RWPE2 (cell line): ENCODE results near the gene ST6GAL2.

ENCODE experiments used
- ATAC-seq: fragments of 200-7000 bp; cut with Tn5 transposase; 3 replicates; pipeline ENCODE4 v1.9.1; 2021; ENCODE audit warnings: low read depth
- DNase-seq: peaks from one replicate; pipeline ENCODE4 v3.0.0-alpha.2; 2020; ENCODE audit warnings: low spot score
- H3K27ac ChIP-seq: fragments of 450-650 bp; 2 replicates; pipeline ENCODE4 v1.5.1; 2017; ENCODE audit warnings: mild to moderate bottlenecking; ENCODE audit not compliant: poor library complexity, severe bottlenecking
- H3K27me3 ChIP-seq: fragments of 250-450 bp; sonication (Bioruptor Pico); 2 replicates; pipeline ENCODE4 v1.5.1; 2021; ENCODE audit warnings: mild to moderate bottlenecking, moderate library complexity; ENCODE audit not compliant: insufficient read depth, poor library complexity, severe bottlenecking
- H3K36me3 ChIP-seq: fragments of 250-450 bp; sonication (Bioruptor Pico); 2 replicates; pipeline ENCODE4 v1.5.1; 2020; ENCODE audit warnings: low read depth, mild to moderate bottlenecking, moderate library complexity
- H3K4me1 ChIP-seq: fragments of 250-450 bp; sonication (Bioruptor Pico); 2 replicates; pipeline ENCODE4 v1.5.1; 2021; ENCODE audit warnings: mild to moderate bottlenecking, moderate library complexity; ENCODE audit not compliant: insufficient read depth, poor library complexity, severe bottlenecking
- H3K4me3 ChIP-seq: fragments of 250-450 bp; sonication (Bioruptor Pico); 2 replicates; pipeline ENCODE4 v1.5.1; 2021; ENCODE audit warnings: mild to moderate bottlenecking, moderate library complexity; ENCODE audit not compliant: severe bottlenecking
- H3K9me3 ChIP-seq: fragments of 250-450 bp; sonication (Bioruptor Pico); 2 replicates; pipeline ENCODE4 v1.5.1; 2021; ENCODE audit warnings: mild to moderate bottlenecking, moderate library complexity; ENCODE audit not compliant: severe bottlenecking
- TF ChIP-seq, protein P1 (sequence below): fragments of 450-650 bp; IDR thresholded peaks from one replicate; pipeline ENCODE4 v1.5.1; 2017; ENCODE audit warnings: mild to moderate bottlenecking, moderate library complexity; ENCODE audit not compliant: poor library complexity, severe bottlenecking

The ST6GAL2 gene

DNA sequence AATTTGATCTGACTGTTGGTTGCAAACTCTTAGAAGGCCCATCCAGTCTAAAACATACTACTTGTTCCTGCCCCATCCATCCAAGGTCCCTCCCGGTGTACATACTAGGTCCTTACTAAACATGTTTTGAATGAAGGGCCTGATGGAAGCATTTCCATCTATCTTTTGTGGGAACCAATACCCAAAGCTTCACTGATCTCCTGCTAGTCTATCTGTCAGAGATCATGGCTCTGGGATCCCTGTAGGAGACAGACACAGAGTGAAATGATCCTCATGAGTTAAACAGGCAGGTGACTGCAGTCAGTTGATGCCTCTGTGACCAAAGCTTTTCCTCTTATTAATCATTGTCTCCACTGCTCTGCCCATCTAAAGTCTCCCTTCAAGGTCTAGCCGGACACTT is 115.0 kb downstream of the ST6GAL2 start:
- TF ChIP-seq, protein P1, sequence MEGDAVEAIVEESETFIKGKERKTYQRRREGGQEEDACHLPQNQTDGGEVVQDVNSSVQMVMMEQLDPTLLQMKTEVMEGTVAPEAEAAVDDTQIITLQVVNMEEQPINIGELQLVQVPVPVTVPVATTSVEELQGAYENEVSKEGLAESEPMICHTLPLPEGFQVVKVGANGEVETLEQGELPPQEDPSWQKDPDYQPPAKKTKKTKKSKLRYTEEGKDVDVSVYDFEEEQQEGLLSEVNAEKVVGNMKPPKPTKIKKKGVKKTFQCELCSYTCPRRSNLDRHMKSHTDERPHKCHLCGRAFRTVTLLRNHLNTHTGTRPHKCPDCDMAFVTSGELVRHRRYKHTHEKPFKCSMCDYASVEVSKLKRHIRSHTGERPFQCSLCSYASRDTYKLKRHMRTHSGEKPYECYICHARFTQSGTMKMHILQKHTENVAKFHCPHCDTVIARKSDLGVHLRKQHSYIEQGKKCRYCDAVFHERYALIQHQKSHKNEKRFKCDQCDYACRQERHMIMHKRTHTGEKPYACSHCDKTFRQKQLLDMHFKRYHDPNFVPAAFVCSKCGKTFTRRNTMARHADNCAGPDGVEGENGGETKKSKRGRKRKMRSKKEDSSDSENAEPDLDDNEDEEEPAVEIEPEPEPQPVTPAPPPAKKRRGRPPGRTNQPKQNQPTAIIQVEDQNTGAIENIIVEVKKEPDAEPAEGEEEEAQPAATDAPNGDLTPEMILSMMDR = no peak
- no peak for ATAC-seq
- no peak overlapping the region for H3K27ac ChIP-seq
- H3K27me3 ChIP-seq = no peaks in the 10 kb centered on the region
- no peak for DNase-seq
- no peaks in the 10 kb centered on the region for H3K4me1 ChIP-seq
- no peaks in the 10 kb centered on the region for H3K9me3 ChIP-seq
- no peaks in the 10 kb centered on the region for H3K36me3 ChIP-seq
- no peak overlapping the region for H3K4me3 ChIP-seq

DNA sequence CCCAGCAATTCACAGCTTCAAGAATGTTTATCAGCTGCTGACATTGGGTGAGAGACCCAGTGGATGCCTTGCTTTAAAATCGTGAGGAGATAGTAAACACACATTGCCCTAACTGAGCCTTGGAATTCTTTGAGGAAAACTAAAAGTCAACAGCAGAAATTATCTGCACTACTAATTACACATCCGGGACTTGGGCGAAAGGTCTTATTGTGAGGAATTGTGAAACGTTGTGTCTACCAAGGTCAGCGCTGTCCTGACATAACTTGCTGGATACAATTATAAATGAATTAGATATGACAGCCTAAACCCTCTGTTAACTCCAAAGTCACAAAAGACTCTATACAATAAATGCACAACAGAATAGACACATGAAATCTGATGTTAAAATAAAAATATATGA is 121.4 kb downstream of the ST6GAL2 start:
- TF ChIP-seq, protein P1 = no peak
- Histone ChIP-seq H3K4me1 (no peaks in the 10 kb centered on the region), H3K27me3 (no peaks in the 10 kb centered on the region), H3K9me3 (no peaks in the 10 kb centered on the region), H3K27ac (no peak overlapping the region), H3K36me3 (no peaks in the 10 kb centered on the region), H3K4me3 (no peak overlapping the region)
- ATAC-seq (no peak), DNase-seq (no peak)

- TF ChIP-seq, protein P1 = no peak
These were observed 126.0 kb downstream of the ST6GAL2 start for GRCh38 chr2:106759966-106760365.

DNA sequence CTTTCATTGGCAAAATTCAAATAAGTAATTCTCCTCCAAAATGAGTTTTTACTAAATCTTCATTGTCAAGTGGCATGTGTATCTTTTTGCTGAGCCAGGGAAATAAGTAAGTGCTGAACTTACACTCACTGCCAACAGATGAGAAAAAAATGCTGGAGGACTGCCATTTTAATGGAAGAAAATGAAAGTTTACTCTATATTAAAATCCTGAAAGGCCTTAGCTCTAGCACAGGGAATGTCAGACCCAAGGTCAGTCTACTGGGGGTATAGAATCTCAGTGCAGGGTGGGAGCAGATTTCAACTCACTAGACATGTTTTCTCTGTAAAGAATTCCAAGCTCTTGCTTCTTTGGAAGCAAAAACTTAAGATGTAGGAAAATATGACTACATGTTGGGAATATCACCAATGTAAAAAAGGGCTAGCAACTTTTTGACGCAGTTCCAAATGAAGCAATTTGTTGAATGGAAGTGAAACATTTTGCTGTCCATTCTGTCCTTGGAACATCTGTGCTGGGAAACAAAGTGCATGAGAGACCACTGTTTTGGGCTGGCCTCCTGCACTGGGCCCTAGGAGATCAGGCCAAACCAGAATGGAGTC is 127.0 kb downstream of the ST6GAL2 start:
- Histone ChIP-seq H3K36me3 (no peaks in the 10 kb centered on the region), H3K27me3 (no peaks in the 10 kb centered on the region), H3K4me1 (no peaks in the 10 kb centered on the region), H3K27ac (no peak overlapping the region), H3K9me3 (no peaks in the 10 kb centered on the region), H3K4me3 (no peak overlapping the region)
- ATAC-seq = no peak
- TF ChIP-seq, protein P1 = no peak
- DNase-seq = no peak

More at GRCh38 chr2:106759966-106760365, 126.0 kb downstream of the ST6GAL2 start:
- Histone ChIP-seq H3K9me3 (no peaks in the 10 kb centered on the region), H3K4me1 (no peaks in the 10 kb centered on the region), H3K36me3 (no peaks in the 10 kb centered on the region), H3K27ac (no peak overlapping the region), H3K27me3 (no peaks in the 10 kb centered on the region), H3K4me3 (no peak overlapping the region)
- DNase-seq (no peak), ATAC-seq (no peak)
